Ishikawa (cell line): Measurements from ENCODE around the gene COL4A2.

ENCODE experiments used
- CEBPB ChIP-seq: IDR thresholded peaks from 2 replicates; pipeline ENCODE4 v1.6.1; 2012
- RAD21 ChIP-seq: IDR thresholded peaks from 2 replicates; pipeline ENCODE4 v1.6.1; 2012; ENCODE audit warnings: low read depth
- REST ChIP-seq: IDR thresholded peaks from 2 replicates; pipeline ENCODE4 v1.6.1; 2012; ENCODE audit warnings: low read depth, mild to moderate bottlenecking
- YY1 ChIP-seq: IDR thresholded peaks from 2 replicates; pipeline ENCODE4 v1.6.1; 2012; ENCODE audit warnings: low read depth
- TF ChIP-seq, protein P1 (sequence below): IDR thresholded peaks from 2 replicates; pipeline ENCODE4 v1.6.1; 2012

DNA sequence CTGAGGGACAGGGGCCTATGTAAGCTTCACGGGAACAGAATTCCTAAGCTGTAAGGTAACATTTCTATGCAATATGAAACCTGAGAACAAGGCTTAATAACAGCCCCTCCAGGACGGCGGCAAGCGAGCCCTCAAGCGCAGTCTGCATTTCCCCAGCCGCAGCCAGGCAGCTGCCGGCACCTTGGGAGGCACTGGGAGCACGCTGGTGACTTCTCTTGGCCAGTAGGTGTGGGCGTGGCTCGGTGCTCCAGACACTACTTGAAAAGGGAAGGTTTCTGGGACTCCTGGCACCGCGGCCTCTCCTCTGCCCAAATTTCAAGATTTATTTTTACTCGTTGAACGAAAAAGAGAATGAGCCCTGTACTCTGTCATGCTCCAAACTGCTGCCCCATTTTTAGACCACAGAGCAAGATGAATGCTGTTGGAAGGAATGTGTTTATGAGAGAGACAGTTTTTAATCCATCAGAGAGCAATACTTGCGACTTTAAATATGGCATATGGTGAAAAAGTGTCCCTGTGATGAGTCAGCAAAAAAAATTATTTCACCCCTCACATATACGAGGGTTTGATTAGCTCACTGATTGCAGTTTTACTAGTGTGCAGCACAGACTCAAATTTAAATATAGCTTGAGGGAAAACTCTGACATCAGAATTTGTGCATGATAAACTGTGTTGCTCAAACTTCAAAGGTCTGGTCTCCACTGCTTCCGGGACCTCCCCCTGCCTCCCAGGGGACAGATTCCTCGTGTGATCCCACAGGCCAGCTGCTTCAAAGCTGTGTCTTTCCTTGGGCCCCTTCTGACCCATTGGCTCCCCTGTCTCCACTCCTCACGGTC is 81.2 kb downstream of the COL4A2 start:
- TF ChIP-seq RAD21 (no peak), CEBPB (no peak), YY1 (no peak), REST (no peak)
- TF ChIP-seq, protein P1, sequence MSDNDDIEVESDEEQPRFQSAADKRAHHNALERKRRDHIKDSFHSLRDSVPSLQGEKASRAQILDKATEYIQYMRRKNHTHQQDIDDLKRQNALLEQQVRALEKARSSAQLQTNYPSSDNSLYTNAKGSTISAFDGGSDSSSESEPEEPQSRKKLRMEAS = peak; percentile 69; the same call in 1 of the 2 replicates
